GM19324 (cell line): ENCODE results near the gene CLEC2D.
A peak's percentile ranks its signal among the peaks of the same experiment; 100 is the strongest.
"Not testable (repeated sequence)": the region's sequence is repeated elsewhere in the genome, so short reads cannot be mapped to it uniquely, and the experiment has no call there.

Source experiments
- ATAC-seq: cut with Tn5 transposase; IDR thresholded peaks from one replicate; pipeline ENCODE4 v1.9.1; 2021; ENCODE audit warnings: mild to moderate bottlenecking, moderate library complexity; ENCODE audit not compliant: unreplicated experiment, low FRiP score

The CLEC2D gene

GRCh38 chr12:9650151-9650576 is 19.3 kb upstream of the CLEC2D start:
- no peak for ATAC-seq

GRCh38 chr12:9651265-9651729 is 18.2 kb upstream of the CLEC2D start:
- no peak for ATAC-seq

- no peak for ATAC-seq
These were observed 9.5 kb upstream of the CLEC2D start for GRCh38 chr12:9660046-9660445.

- ATAC-seq, result no peak
These were observed 7.8 kb upstream of the CLEC2D start for GRCh38 chr12:9661720-9662119.

DNA sequence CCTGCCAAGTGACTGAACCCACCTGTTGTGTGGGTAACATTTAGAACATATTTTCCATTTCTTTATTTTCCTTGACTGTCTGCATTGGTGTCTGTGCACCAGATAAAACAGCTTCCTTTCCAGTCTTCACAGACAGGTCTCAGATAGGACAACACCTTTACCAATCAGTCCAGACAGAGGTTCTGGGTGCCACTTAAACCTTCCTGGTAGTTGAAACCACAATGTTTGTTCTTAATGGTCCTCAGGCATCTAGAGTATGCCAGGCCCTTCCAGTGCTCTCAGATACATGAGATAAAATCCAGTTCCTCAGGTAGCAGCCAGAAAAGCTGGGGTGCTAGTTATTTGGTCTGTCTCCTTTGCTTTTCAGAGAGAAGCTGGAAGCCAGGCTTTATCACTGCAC is 7.0 kb upstream of the CLEC2D start:
- no peak for ATAC-seq

DNA sequence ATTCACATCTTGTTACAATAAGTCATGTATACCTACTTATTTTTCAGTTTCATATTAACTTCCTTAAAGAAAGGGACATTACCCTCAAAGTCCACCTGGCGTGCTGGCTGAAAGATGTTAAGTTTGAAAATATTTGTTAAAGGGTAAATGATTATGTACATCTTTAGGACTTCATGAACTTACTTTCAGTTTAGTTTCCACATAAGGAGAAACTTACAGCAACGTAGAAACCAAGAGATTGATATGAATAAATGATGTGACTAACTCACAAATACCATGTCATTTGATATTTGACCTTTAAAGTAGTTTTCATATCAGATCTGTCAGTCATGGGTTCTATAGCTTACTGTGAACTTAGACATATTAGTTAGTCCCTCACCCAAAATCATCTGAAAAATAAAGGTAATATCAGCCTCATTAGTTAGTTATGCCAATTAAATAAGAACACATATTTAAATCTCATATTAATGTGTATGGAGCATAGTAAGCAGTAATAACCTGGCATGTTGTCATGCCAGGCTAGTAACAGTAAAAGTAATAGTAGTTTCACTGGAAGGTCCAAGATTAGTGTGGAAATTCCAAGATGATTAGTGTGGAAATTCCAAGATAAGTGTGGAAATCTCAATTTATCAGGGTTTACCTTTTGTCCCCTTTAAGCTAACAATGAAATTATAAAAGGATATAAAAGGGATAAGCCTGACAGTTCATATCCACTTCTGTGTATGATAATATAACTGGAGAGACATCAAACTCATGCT is 1.9 kb upstream of the CLEC2D start:
- peak; percentile 56 for ATAC-seq

- ATAC-seq, result no peak
These were observed 1.1 kb upstream of the CLEC2D start for GRCh38 chr12:9668161-9669018.

- no peak for ATAC-seq
These were observed 540 bp upstream of the CLEC2D start for GRCh38 chr12:9669019-9669326.

- ATAC-seq, result not testable (repeated sequence)
These were observed 2.8 kb downstream of the CLEC2D start for GRCh38 chr12:9672340-9672739.

- peak; percentile 23 for ATAC-seq
These were observed 4.1 kb downstream of the CLEC2D start for GRCh38 chr12:9673404-9674225.

DNA sequence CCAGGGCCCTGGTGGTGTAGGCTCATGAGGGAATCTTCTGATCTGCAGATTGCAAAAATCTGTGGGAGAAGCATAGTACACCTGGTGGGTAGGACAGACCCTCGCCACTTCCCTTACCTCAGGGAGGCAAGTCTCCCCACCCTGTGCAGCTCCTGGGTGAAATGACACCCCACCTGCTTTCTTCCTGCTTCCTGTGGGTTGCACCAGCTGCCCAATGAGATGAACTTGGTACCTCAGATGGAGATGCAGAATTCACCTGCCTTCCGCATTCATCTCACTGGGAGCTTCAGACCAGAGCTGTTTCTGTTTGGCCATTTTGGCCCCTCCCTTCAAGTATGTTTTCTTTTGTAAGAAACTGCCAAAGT is 4.7 kb downstream of the CLEC2D start:
- ATAC-seq, result peak; percentile 26

- not testable (repeated sequence) for ATAC-seq
These were observed 13.0 kb downstream of the CLEC2D start for GRCh38 chr12:9682508-9682907.

DNA sequence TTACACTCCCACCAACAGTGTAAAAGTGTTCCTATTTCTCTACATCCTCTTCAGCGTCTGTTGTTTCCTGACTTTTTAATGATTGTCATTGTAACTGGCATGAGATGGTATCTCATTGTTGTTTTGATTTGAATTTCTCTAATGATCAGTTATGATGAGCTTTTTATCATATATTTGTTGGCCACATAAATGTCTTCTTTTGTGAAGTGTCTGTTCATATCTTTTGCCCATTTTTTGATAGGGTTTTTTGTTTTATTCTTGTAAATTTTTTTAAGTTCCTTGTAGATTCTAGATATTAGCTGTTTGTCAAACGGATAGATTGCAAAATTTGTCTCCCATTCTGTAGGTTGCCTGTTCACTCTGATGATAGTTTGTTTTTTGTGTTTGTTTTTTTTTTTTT is 13.4 kb downstream of the CLEC2D start:
- not testable (repeated sequence) for ATAC-seq

GRCh38 chr12:9685366-9685765 is 15.9 kb downstream of the CLEC2D start:
- not testable (repeated sequence) for ATAC-seq

DNA sequence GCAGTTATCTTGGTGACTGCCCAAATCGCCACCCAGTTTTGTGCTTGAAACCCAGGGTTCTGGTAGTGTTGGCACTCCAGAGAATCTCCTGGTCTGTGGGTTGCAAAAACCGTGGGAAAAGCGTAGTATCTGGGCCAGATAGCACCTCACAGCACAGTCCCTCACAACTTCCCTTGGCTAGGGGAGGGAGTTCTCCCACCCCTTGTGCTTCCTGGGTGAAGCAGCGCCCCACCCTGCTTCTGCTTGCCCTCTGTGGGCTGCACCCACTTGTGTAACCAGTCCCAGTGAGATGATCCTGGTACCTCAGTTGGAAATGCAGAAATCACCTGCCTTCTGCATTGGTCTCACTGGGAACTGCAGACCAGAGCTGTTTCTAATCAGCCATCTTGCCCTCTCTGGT is 16.4 kb downstream of the CLEC2D start:
- ATAC-seq, result no peak

DNA sequence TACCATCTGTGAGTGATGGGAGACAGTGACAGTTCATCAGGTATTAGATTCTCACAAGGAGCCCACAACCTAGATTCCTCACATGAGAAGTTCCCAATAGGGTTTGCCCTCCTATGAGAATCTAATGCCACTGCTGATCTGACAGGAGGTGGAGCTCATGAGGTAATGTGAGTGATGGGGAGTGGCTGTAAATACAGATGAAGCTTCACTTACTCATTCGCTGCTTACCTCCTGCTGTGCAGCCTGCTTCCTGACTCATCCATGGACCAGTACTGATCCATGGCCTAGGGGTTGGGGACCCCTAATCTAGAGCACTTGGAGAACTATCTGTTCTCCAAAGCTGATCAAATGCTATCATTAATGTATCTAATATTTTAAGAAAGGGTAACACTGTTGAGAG is 17.7 kb downstream of the CLEC2D start:
- no peak for ATAC-seq

- ATAC-seq, result no peak
These were observed 23.4 kb downstream of the CLEC2D start for GRCh38 chr12:9692909-9693308.

- ATAC-seq, result no peak
These were observed 24.7 kb downstream of the CLEC2D start for GRCh38 chr12:9694241-9694640.

- not testable (repeated sequence) for ATAC-seq
These were observed 25.6 kb downstream of the CLEC2D start for GRCh38 chr12:9695150-9695549.

- ATAC-seq, result not testable (repeated sequence)
These were observed 26.1 kb downstream of the CLEC2D start for GRCh38 chr12:9695661-9696060.

GRCh38 chr12:9697619-9698018 is 28.1 kb downstream of the CLEC2D start:
- ATAC-seq, result no peak
